Heart left ventricle (tissue), 13 donors: ENCODE results near the gene BHLHA15.

Experiments used
- CTCF ChIP-seq, 12 donors: fragments of 200-600 bp; sonication (generic) in 4 of 12; IDR thresholded peaks; one replicate each; pipeline versions ENCODE4 v1.5.0 to v1.8.0; 2018 to 2022; ENCODE audit warnings: antibody characterized with exemption in 12 of 12, mild to moderate bottlenecking in 5 of 12
- POLR2A ChIP-seq, 2 donors: fragments of 450-650 bp; IDR thresholded peaks; one replicate each; pipeline ENCODE4 v1.6.1; 2017; ENCODE audit warnings: antibody characterized with exemption in 2 of 2, mild to moderate bottlenecking in 2 of 2, moderate library complexity in 2 of 2
- donor health status: ischemic (EF 13 %, LVEDD 7.1; RV severe dilation, severe dysfunction).
- donor health status: DM: no; HTN: yes; CAD: no.
- donor health status: DM: no; HTN: no; CAD: no.
- donor health status: ischemic (EF 25% LVEDD 6.9; RV normal size, moderate dysfunction).
- donor health status: ischemic (EF 25% LVEDD 5.7; RV mildly dilated, moderate dysfunction).
- donor health status: ischemic (EF 35%, LVEDD 5.7; RV mildly dilated, moderate dysfunction).
- donor health status: nonischemic (EF 11% LVEDD 7.7; RV severe dilation, severe dysfunction).
- donor health status: DM: yes; HTN: yes; CAD: no.
- donor health status: PGD.
- donor health status: ischemic (EF 29% LVEDD 5.4; RV normal size, mild dysfunction).
- donor health status: nonischemic (EF 23%, LVEDD 6.1; RV moderate dilation, normal function).

- no peak for TF ChIP-seq POLR2A (IDR thresholded peaks at IDR 0.05)
- TF ChIP-seq CTCF (IDR thresholded peaks at IDR 0.05) = no peak
Observed at GRCh38 chr7:98232263-98232585, 21.0 kb downstream of the BHLHA15 start.
